HG03064 (cell line): ENCODE results near the gene HAAO.

Source experiments
- ATAC-seq: cut with Tn5 transposase; IDR thresholded peaks from one replicate; pipeline ENCODE4 v1.9.1; 2021; ENCODE audit warnings: low read depth; ENCODE audit not compliant: unreplicated experiment

The HAAO gene

DNA sequence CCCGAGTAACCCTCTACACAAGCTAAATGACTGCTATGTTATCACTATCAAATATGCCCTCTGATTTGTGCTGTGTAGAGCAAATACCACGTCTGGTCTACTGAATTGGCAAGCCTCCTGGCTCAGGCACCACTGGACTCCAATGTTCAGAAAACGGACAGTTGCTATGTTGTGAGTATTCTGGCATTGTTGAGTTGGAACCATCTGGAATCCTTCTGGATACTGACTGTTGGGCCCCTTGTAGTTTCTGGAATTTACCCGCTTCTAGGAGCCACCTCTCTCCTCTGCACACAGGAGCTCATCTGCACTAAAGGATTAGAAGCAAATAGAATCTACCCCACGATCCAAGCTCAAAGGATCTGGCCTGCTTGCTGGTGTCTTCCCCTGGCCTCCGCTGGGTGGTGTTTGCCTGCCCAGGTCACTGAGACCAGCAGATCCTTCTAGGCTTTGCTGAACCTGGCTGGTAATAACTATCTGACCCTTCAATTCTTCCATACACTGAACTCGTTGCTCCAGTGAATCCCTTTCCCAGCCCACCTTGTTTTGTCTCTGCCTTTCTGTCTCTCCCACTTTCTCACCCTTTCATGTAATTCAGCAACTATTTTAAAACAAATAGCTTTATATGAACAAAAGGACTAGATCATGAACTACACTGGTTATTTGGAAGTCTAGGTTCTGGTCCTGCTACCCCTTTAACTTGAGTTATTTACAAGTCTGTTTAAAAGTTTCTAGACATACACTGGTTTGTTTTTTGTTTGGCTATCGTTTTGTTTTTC is 2.1 kb upstream of the HAAO start:
- no peak for ATAC-seq

GRCh38 chr2:42793334-42794270 is 1.2 kb upstream of the HAAO start:
- no peak for ATAC-seq

DNA sequence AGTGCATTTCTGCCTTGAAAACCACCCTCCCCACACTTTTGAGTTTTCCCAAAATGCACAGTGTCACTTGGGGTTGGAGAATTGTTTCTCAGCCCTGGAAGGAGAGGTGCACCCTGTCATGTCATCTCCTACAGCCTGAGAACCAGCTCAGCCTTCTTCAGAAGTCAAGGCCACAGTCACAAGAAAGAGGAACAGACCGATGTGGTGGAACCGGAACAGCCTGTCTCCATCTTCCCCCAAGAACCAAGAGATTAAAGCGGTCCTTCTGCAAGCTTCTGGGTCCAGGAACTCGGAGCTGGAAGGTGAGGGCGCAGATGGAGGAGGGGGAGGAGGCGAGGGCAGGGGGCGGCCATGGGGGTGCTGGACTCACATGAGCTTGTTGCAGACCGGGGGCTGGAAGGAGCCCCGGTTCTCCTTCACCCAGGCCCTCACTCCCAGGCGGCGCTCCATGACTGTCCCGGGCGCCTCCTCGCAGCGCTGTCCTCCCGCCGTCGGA is 248 bp downstream of the HAAO start:
- ATAC-seq, result no peak

DNA sequence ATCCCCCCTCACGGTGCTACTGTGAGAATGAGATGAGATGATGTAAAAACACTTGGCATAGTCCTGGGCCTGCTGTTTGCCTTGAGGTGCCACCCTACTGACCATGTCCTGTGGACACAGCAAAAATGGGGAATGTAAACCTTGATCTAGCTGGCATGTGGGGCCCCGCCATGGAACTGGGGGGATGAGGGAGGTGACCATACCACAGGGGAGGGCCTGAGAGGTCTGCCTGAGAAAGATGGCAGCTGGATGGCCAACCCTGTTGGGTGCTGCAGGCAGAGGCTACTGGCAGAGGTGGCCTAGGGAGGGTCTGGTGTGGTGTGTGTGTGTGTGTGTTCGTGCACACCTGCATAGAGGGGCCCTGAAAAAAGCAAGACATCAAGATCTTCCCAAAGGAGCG is 777 bp downstream of the HAAO start:
- ATAC-seq, result no peak

DNA sequence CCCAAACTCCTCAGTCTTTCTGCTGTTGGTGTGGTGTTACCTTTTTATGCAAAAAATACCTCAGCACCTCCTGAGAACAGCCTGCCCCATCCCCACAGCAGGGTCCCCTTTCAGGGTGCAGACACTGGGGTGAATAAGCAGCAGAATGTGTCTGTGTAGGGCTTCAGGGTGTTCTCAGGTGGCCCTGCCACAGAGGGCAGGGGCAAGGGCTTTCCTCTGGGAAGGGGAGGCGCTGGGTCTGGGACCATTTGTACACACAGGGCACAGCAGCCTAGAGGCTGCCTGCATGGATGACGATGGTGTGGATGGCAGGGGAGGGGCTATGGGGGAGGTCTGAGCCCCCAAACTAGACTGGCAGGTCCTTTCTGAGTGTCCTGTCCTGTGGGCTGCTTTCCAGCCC is 2.6 kb downstream of the HAAO start:
- ATAC-seq, result no peak

DNA sequence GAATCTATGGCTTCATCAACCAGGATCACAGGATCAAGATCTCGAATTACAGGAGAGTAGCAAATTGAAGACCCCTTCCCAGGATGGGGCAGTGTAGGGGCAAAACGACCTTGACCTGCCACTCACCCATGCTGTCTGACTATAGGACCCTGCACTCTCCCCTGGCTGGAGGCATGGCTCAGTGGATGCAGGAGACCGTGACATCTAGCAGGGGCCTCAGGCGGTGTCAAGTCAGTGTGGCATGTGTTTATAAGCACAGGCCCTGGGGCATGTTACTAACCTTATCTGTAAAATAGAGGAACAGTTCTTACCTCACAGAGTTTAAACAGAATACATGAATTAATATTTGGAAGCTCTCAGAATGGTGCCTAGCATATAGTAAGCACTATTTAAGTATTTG is 3.5 kb downstream of the HAAO start:
- ATAC-seq, result no peak

DNA sequence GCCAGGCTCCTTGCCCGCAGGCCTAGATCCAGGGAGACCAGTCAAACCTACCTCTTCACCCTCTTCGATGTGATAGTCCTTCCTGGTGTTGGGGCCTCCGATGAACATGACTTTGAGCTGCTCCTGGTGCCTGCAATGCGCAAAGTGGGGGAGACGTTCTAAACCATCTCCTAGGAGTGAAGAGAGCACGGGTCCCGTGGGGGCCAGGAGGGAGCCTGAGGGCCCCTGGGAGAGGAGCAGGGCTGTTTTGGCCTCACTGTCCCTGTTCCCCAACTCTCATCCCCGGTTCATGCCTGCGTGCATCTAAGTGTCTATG is 3.9 kb downstream of the HAAO start:
- no peak for ATAC-seq

GRCh38 chr2:42787788-42788477 is 4.5 kb downstream of the HAAO start:
- no peak for ATAC-seq

DNA sequence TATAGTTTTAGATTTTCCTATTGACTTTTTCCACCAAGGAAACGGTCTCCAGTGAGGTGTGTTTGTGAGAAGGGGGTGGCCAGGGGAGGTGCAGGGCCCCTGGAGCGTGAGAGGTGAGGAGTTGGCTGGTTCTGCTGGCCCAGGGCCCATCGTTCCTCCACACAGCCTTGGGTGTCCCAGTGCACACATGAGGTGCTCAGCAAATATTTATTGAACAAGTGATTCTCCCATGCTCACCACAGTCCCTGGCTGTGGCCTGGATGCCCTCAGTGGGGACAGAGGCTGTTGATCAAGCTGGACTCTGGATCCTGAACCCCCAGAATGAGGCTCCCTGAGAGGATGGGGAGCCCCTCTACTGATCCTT is 5.0 kb downstream of the HAAO start:
- ATAC-seq, result no peak

GRCh38 chr2:42786561-42787345 is 5.6 kb downstream of the HAAO start:
- no peak for ATAC-seq

- ATAC-seq, result no peak
Observed at GRCh38 chr2:42784204-42784880, 8.0 kb downstream of the HAAO start.

GRCh38 chr2:42783511-42783910 is 8.9 kb downstream of the HAAO start:
- no peak for ATAC-seq

GRCh38 chr2:42781181-42781580 is 11.2 kb downstream of the HAAO start:
- ATAC-seq, result no peak

DNA sequence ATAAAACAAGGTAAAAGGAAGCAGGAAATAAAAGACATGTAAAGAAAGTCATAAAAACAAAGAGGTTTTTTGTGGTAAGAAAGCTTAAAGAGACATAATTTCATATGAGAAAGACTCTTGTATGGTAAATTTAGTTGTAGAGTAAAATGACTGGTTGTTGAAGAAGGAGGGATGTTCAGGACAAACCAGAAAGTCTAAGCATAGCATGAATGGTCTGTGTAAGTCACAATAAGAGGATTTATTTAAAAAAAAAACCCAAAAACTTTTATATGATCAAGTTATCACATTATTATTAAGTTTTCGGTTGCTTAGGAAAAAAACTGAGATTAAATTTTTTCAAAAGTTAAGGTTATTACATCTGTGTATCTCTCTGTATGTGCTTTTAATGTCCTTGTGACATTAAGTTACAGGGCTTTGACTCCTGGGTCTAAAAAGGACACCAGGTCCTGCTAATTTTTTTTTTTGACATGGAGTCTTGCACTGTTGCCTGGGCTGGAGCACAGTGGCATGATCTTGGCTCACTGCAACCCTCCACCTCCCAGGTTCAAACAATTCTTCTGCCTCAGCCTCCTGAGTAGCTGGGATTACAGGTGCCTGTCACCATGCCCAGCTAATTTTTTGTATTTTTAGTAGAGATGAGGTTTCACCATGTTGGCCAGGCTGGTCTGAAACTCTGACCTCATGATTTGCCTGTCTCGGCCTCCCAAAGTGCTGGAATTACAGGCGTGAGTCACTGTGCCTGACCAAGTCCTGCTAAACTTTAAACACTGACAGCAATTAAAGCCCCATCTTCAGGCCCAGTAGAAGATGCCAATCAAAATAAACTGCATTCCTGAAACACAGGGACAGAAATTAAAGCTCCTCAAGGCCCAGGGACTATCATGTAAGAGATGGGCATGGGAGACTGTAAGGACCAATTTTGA is 14.2 kb downstream of the HAAO start:
- no peak for ATAC-seq

DNA sequence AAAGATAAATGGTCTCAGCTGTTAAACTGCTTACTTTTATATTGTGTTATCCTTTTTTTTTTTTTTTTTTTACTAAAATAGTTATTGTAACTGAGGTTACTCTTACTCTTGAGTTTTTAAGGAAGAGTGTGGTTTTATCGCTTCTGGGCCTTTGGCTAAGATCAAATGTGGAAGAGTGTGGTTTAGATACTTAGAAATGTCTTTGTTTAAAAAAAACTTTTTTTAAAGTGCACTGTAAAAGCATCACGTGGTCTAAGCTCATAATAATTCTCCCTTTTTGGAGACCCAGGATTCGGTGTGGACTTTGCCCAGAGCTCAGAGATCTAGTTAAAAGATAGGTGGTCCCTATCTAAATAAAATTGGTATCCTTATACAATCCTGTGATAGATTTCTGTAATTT is 16.6 kb downstream of the HAAO start:
- ATAC-seq, result no peak

DNA sequence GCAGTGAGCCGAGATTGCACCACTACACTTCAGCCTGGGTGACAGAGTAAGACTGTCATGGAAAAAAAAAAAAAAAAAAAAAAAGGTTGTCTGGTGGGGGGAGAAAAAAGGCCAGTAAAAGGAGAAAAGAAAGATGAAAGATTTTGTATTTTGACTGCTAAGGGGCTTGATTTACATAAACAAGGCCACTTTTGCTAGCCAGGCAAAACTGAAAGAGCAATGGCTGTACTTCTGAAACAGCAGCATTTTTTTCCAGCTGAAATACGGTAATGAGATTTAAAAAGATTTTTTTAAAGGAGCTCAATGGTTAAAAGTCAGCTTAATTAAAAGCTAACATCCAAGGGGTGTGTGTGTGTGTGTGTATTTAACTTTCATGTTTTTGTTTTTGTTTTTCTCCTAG is 17.2 kb downstream of the HAAO start:
- ATAC-seq, result no peak

DNA sequence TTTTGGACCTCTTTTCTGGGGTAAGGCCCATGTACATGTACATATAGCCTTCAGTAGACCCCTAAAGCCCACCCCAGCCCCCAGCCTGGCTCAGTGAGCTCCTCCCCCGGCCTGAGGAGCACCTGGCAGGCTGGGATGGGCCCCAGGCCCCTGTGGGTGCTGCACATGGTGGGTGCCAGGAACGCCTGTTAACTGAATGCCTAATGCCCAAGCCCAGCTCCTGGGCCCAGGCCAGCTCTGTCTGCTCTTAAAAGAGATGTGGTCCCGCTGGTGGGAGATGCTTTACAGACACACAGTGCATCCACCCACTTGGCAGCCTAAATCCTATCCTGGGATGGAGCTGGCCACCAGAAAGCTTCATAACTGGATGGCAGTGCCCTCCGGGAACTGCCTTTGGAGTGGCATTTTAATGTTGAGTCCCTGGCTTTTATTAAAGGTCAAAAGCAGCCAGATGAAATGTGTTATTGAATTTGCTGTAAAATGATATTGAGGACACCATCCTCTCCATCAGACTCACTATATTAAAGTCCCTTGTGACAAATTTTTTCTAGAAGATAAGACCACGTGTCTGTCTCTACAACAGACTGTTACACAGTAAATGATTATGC is 20.7 kb downstream of the HAAO start:
- ATAC-seq, result no peak

DNA sequence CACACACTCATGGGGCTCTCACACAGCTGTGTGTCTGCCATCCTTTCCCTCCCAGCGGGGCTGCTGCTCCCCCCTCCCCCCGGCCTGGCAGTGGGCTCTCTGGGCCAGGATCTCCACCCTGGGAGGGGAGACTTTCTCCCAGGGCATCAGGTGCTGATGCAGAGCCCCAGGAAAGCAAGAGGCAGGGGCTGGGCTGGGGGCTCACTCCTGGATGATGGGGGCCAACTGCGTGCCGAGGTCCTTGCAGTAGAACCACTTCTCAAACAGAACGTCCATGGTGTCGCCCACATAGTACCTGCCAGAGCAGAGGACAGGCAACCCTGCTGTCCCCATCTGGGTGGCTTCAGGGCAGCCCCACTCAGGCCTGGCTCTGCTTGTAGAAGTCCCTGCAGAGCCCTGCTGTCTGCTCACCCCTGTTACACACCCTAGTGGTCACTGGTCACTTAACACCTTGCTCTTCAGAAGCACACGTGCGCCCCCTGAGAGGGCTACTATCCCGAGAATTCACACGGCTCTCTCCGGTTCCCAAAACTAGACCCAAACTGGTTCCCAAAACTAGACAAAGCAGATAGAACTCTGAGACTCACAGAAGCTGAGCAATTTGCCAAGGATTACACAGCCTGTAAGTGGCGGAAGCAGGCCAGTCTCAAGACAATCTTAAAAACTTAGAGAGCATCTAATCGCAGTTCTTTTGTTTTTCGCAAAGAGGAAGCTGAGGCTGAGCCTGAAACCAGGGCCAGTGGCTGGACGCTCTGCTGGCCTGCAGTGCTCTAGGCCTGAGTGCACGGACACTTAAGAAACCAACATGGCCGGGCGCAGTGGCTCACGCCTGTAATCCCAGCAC is 21.9 kb downstream of the HAAO start:
- no peak for ATAC-seq
